ENCODE measurements around the gene WNT8B. TPM values are rescaled to one million over a fixed set of nuclear protein-coding genes. Genes with fewer than 3 reads are reported as not detected.

WNT8B gene
- total RNA-seq, 2 experiments from 2014 or later, result not detected

DNA sequence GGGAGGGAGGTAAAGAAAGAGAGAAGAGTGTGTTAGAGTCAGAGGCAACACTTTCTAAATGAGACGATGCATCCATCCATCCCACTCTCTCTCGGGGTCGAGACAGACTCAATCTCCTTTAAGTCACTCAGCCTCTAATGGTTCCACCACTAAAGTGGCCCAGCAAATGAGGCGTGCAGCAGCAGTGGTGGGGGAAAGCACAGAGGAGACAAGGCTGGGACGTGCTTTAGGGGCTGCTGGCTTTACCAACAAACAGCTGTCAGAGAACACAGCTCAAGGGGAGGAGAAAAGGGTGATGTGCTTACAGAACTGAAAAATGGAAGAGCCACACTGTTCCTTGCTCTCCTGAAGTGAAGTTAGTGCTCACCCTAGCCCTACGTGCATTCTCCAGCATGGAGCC lies 61.4 kb downstream of the WNT8B start:
- Histone ChIP-seq H3K9me3 (ENCODE audit: low read length) (no peaks in the 10 kb centered on the region), H3K4me1 (ENCODE audit: insufficient read depth, low read length, poor library complexity, severe bottlenecking) (peaks cover 17% of the 10 kb centered on the region), H3K36me3 (ENCODE audit: insufficient read depth, low read length) (peaks cover 63% of the 10 kb centered on the region), H3K4me2 (ENCODE audit: low read length) (no peak overlapping the region), H4K20me1 (ENCODE audit: insufficient read depth, low read length) (peaks cover 8% of the 10 kb centered on the region; the same call in 1 of the 2 replicates), H3K27ac (ENCODE audit: low read depth, low read length, poor library complexity, severe bottlenecking) (no peak overlapping the region), H3K79me2 (ENCODE audit: insufficient read depth, low read depth, low read length) (peaks cover 20% of the 10 kb centered on the region), H3K4me3 (ENCODE audit: low read depth, low read length, poor library complexity, severe bottlenecking) (no peak overlapping the region), H3K9me2 (ENCODE audit: insufficient read depth, low read length) (no peaks in the 10 kb centered on the region), H2AFZ (ENCODE audit: low read length) (no peak overlapping the region)
- intact Hi-C loops (cut with micrococcal nuclease; ENCODE audit: unreplicated experiment), result no loop called here
- TF ChIP-seq, protein P1, sequence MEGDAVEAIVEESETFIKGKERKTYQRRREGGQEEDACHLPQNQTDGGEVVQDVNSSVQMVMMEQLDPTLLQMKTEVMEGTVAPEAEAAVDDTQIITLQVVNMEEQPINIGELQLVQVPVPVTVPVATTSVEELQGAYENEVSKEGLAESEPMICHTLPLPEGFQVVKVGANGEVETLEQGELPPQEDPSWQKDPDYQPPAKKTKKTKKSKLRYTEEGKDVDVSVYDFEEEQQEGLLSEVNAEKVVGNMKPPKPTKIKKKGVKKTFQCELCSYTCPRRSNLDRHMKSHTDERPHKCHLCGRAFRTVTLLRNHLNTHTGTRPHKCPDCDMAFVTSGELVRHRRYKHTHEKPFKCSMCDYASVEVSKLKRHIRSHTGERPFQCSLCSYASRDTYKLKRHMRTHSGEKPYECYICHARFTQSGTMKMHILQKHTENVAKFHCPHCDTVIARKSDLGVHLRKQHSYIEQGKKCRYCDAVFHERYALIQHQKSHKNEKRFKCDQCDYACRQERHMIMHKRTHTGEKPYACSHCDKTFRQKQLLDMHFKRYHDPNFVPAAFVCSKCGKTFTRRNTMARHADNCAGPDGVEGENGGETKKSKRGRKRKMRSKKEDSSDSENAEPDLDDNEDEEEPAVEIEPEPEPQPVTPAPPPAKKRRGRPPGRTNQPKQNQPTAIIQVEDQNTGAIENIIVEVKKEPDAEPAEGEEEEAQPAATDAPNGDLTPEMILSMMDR (conservative IDR thresholded peaks at IDR 0.05; ENCODE audit: low read length), result no peak
- TF ChIP-seq EZH2phosphoT487 (IDR thresholded peaks at IDR 0.05; ENCODE audit: borderline replicate concordance, low read depth, low read length), result no peak
- POLR2A ChIA-PET, result interaction anchor here (0.6 kb wide), 1 partner anchor 864 kb away, joined by 3 read pairs; no protein-coding TSS in a partner anchor
- no peak for DNase-seq (ENCODE audit: low spot score)
- BruUV-seq (replicated peaks), result no TSS peak
- CTCF ChIA-PET (ENCODE audit: unreplicated experiment), result interaction anchor here (1.3 kb wide), 1 partner anchor 11 kb away, joined by 4 read pairs; the partner anchor contains the start of gene HIF1AN

DNA sequence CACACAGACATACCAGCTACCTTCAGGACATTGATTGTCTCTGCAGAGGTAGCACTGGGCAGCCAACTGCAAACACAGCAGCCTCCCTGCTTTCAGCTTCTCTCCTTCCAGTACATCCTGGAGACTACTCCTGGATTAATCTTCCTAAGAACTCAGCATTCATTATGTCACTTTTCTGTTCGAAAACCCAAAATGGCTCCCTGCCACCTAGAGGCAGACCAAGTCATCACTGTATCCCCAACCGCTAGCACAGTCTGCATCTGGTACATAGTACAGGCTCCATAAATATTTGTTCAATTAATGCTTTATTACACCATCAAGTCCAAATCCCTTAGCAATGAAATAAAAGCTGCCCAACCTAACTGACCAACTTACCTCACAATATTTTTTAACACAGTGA lies 61.8 kb downstream of the WNT8B start:
- H2AFZ ChIP-seq (ENCODE audit: low read length), result no peak overlapping the region
- peaks cover 63% of the 10 kb centered on the region for H3K36me3 ChIP-seq (ENCODE audit: insufficient read depth, low read length)
- no peak overlapping the region for H3K4me3 ChIP-seq (ENCODE audit: low read depth, low read length, poor library complexity, severe bottlenecking)
- H3K9me2 ChIP-seq (ENCODE audit: insufficient read depth, low read length), result no peaks in the 10 kb centered on the region
- peaks cover 25% of the 10 kb centered on the region for H3K79me2 ChIP-seq (ENCODE audit: insufficient read depth, low read depth, low read length)
- intact Hi-C loops (cut with micrococcal nuclease; ENCODE audit: unreplicated experiment), result no loop called here
- no peak overlapping the region for H3K4me2 ChIP-seq (ENCODE audit: low read length)
- ChIA-PET POLR2A (no interaction called here), CTCF (ENCODE audit: unreplicated experiment) (interaction anchor here (1.3 kb wide), 1 partner anchor 11 kb away, joined by 4 read pairs; the partner anchor contains the start of gene HIF1AN)
- no peak overlapping the region for H3K27ac ChIP-seq (ENCODE audit: low read depth, low read length, poor library complexity, severe bottlenecking)
- DNase-seq (ENCODE audit: low spot score), result no peak
- BruUV-seq (replicated peaks), result no TSS peak
- no peaks in the 10 kb centered on the region for H3K9me3 ChIP-seq (ENCODE audit: low read length)
- TF ChIP-seq, protein P1 (conservative IDR thresholded peaks at IDR 0.05; ENCODE audit: low read length), result peak; percentile 48
- TF ChIP-seq EZH2phosphoT487 (IDR thresholded peaks at IDR 0.05; ENCODE audit: borderline replicate concordance, low read depth, low read length), result no peak
- H4K20me1 ChIP-seq (ENCODE audit: insufficient read depth, low read length), result peaks cover 8% of the 10 kb centered on the region; the same call in 1 of the 2 replicates
- peaks cover 17% of the 10 kb centered on the region for H3K4me1 ChIP-seq (ENCODE audit: insufficient read depth, low read length, poor library complexity, severe bottlenecking)
